ENCODE data around the gene SLC6A4. TPM values are rescaled to one million over a fixed set of nuclear protein-coding genes. Genes with fewer than 3 reads are reported as not detected.

SLC6A4 gene
- total RNA-seq, 2 donors from 2014 or later = 0.38 to 1.8 TPM

- no peaks in the 10 kb centered on the region for H3K9me3 Mint-ChIP-seq
- WGBS, 2 experiments (ENCODE audit: insufficient coverage in 1 of 2, insufficient read length in 1 of 2) = 89 to 95% methylated on average over 2 of the region's 2 CpGs
Measured at GRCh38 chr17:30191072-30191471, 44.4 kb downstream of the SLC6A4 start.

GRCh38 chr17:30188211-30188939, 47.1 kb downstream of the SLC6A4 start:
- no peak for DNase-seq
- peaks cover 23% of the 10 kb centered on the region for H3K36me3 Mint-ChIP-seq (ENCODE audit: low read depth)
- H3K4me1 Mint-ChIP-seq = no peaks in the 10 kb centered on the region
- H3K27ac Mint-ChIP-seq = no peak overlapping the region
- no peak overlapping the region for H3K4me3 ChIP-seq (ENCODE audit: low read length)
- H3K9ac ChIP-seq (ENCODE audit: extremely low read depth, low read length, poor library complexity, severe bottlenecking) = no peak overlapping the region
- H3K36me3 ChIP-seq (ENCODE audit: control insufficient read depth, insufficient read depth, low read length) = peaks cover 46% of the 10 kb centered on the region
- H3K9me3 Mint-ChIP-seq = no peaks in the 10 kb centered on the region
- H3K4me3 Mint-ChIP-seq = no peak overlapping the region
- H3K27me3 Mint-ChIP-seq (ENCODE audit: insufficient read depth) = no peaks in the 10 kb centered on the region
- no peaks in the 10 kb centered on the region for H3K9me3 ChIP-seq (ENCODE audit: control insufficient read depth, low read length)
- no peak overlapping the region for H3K27ac ChIP-seq (ENCODE audit: low read depth, low read length)
- no peak for TF ChIP-seq CTCF (conservative IDR thresholded peaks at IDR 0.05)
- WGBS, 2 experiments (ENCODE audit: insufficient coverage in 1 of 2, insufficient read length in 1 of 2) = 94 to 100% methylated on average over 1 to 4 of the region's 5 CpGs
- H3K27me3 ChIP-seq (ENCODE audit: control insufficient read depth, insufficient read depth, low read length, poor library complexity, severe bottlenecking) = no peaks in the 10 kb centered on the region
- no peaks in the 10 kb centered on the region for H3K4me1 ChIP-seq (ENCODE audit: control insufficient read depth, insufficient read depth, low read length)

More at GRCh38 chr17:30191072-30191471, 44.4 kb downstream of the SLC6A4 start:
- TF ChIP-seq CTCF (conservative IDR thresholded peaks at IDR 0.05) = no peak
- no peak for DNase-seq
- no peaks in the 10 kb centered on the region for H3K27me3 Mint-ChIP-seq (ENCODE audit: insufficient read depth)
- no peak overlapping the region for H3K4me3 ChIP-seq (ENCODE audit: low read length)
- H3K9me3 ChIP-seq (ENCODE audit: control insufficient read depth, low read length) = no peaks in the 10 kb centered on the region
- peaks cover 19% of the 10 kb centered on the region for H3K36me3 ChIP-seq (ENCODE audit: control insufficient read depth, insufficient read depth, low read length)
- no peak overlapping the region for H3K27ac Mint-ChIP-seq
- H3K9ac ChIP-seq (ENCODE audit: extremely low read depth, low read length, poor library complexity, severe bottlenecking) = no peak overlapping the region
- H3K27me3 ChIP-seq (ENCODE audit: control insufficient read depth, insufficient read depth, low read length, poor library complexity, severe bottlenecking) = no peaks in the 10 kb centered on the region
- H3K4me1 ChIP-seq (ENCODE audit: control insufficient read depth, insufficient read depth, low read length) = no peaks in the 10 kb centered on the region
- H3K4me3 Mint-ChIP-seq = no peak overlapping the region
- peaks cover 2% of the 10 kb centered on the region for H3K36me3 Mint-ChIP-seq (ENCODE audit: low read depth)
- no peaks in the 10 kb centered on the region for H3K4me1 Mint-ChIP-seq
- no peak overlapping the region for H3K27ac ChIP-seq (ENCODE audit: low read depth, low read length)

- WGBS, 2 experiments (ENCODE audit: insufficient coverage in 1 of 2, insufficient read length in 1 of 2) = 84 to 100% methylated on average over 1 to 2 of the region's 2 CpGs
- no peak for TF ChIP-seq CTCF (conservative IDR thresholded peaks at IDR 0.05)
- Mint-ChIP-seq H3K4me3 (no peak overlapping the region), H3K27ac (no peak overlapping the region), H3K9me3 (no peaks in the 10 kb centered on the region), H3K4me1 (no peaks in the 10 kb centered on the region), H3K36me3 (ENCODE audit: low read depth) (peaks cover 29% of the 10 kb centered on the region), H3K27me3 (ENCODE audit: insufficient read depth) (no peaks in the 10 kb centered on the region)
- no peak for DNase-seq
- H3K4me1 ChIP-seq (ENCODE audit: control insufficient read depth, insufficient read depth, low read length) = no peaks in the 10 kb centered on the region
- no peaks in the 10 kb centered on the region for H3K27me3 ChIP-seq (ENCODE audit: control insufficient read depth, insufficient read depth, low read length, poor library complexity, severe bottlenecking)
- peaks cover 51% of the 10 kb centered on the region for H3K36me3 ChIP-seq (ENCODE audit: control insufficient read depth, insufficient read depth, low read length)
- H3K27ac ChIP-seq (ENCODE audit: low read depth, low read length) = no peak overlapping the region
- H3K9ac ChIP-seq (ENCODE audit: extremely low read depth, low read length, poor library complexity, severe bottlenecking) = no peak overlapping the region
- no peaks in the 10 kb centered on the region for H3K9me3 ChIP-seq (ENCODE audit: control insufficient read depth, low read length)
- H3K4me3 ChIP-seq (ENCODE audit: low read length) = no peak overlapping the region
Measured at GRCh38 chr17:30187573-30187972, 47.9 kb downstream of the SLC6A4 start.

Data from endodermal cell (in vitro differentiated cells).